ENCODE measurements around the gene FMNL2. TPM values are rescaled to one million over a fixed set of nuclear protein-coding genes. Genes with fewer than 3 reads are reported as not detected.

FMNL2 gene
- total and polyA plus RNA-seq, 2 of the 4 experiments (the other 2 are of a cell fraction): 10.9 to 11.4 TPM

DNA sequence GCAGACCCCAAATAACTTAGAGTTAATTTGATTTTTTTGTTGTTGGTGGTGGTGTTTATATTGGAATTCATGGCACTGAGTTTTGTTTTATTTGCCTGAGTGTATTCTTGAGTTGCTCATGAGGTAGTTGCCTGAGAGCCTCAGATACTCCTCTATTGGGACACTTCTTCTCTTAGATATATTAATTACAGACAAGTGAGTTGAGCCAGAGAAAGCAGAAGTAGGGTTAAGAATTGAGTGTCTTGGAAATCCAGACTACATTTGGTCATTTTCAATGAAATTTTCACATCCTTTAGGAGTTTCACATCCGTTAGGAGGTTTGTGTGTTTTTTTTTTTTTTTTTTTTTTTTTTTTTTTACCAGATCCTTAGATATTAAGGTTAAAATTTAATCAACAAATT, 29.0 kb downstream of the FMNL2 start:
- no peak overlapping the region for H3K14ac ChIP-seq (replicated peaks; ENCODE audit: low read depth, low read length)
- H3K18ac ChIP-seq (ENCODE audit: low read depth, low read length): no peak overlapping the region
- no peak overlapping the region for H3K4ac ChIP-seq (ENCODE audit: low read depth, low read length)
- H3K4me2 ChIP-seq (ENCODE audit: low read depth, low read length): no peak overlapping the region
- H2BK5ac ChIP-seq (ENCODE audit: low read depth, low read length, poor library complexity, severe bottlenecking): no peak overlapping the region
- H2AK9ac ChIP-seq (replicated peaks; ENCODE audit: low read depth, low read length, poor library complexity): no peak overlapping the region
- peaks cover 4% of the 10 kb centered on the region for H3K4me1 ChIP-seq (ENCODE audit: control insufficient read depth, insufficient read depth, low read length)
- no TSS peak for BruUV-seq (replicated peaks)
- no peak overlapping the region for H4K91ac ChIP-seq (ENCODE audit: insufficient read depth, low read depth, low read length)
- peaks cover 14 to 17% of the 10 kb centered on the region in 2 experiments for H3K79me1 ChIP-seq (ENCODE audit: low read depth in 1 of 2, low read length in 2 of 2)
- H3K4me3 ChIP-seq (ENCODE audit: insufficient read depth, low read depth, low read length): no peak overlapping the region
- CTCF ChIA-PET: no interaction called here
- no peak for DNase-seq
- H4K8ac ChIP-seq (ENCODE audit: low read depth in 2 of 2, low read length in 2 of 2): no peak overlapping the region
- dilution Hi-C loops (cut with HindIII; ENCODE audit: low sequenced_read_pairs, unreplicated experiment): no loop called here
- H3K23ac ChIP-seq (ENCODE audit: low read depth, low read length): no peak overlapping the region
- no peaks in the 10 kb centered on the region for H3K9me3 ChIP-seq (ENCODE audit: control insufficient read depth, insufficient read depth, low read length)
- no peak overlapping the region for H2AK5ac ChIP-seq (ENCODE audit: low read depth, low read length)
- H2BK20ac ChIP-seq (ENCODE audit: low read depth, low read length): no peak overlapping the region
- ATAC-seq (ENCODE audit: low read depth): no peak
- H4K5ac ChIP-seq (ENCODE audit: low read depth, low read length): no peak overlapping the region
- H3K36me3 ChIP-seq (ENCODE audit: control insufficient read depth, insufficient read depth, low read length): no peaks in the 10 kb centered on the region
- H3K27ac ChIP-seq (ENCODE audit: insufficient read depth, low read length): no peak overlapping the region
- H3K9ac ChIP-seq (ENCODE audit: low read depth, low read length): no peak overlapping the region
- no peak overlapping the region for H2BK120ac ChIP-seq (ENCODE audit: low read depth, low read length)
- TF ChIP-seq RFX5 (IDR thresholded peaks at IDR 0.05; ENCODE audit: low read depth, low read length) (no peak), MXI1 (IDR thresholded peaks at IDR 0.05; ENCODE audit: borderline replicate concordance, low read depth, low read length) (no peak), MAFK (IDR thresholded peaks at IDR 0.05; ENCODE audit: low read depth, low read length) (no peak), FOS (IDR thresholded peaks at IDR 0.05; ENCODE audit: low read depth, low read length) (no peak), SMC3 (IDR thresholded peaks at IDR 0.05; ENCODE audit: low read depth, low read length) (no peak), POLR2A (IDR thresholded peaks at IDR 0.05; ENCODE audit: low read depth, low read length) (no peak), RCOR1 (IDR thresholded peaks at IDR 0.05; ENCODE audit: insufficient replicate concordance, low read length) (no peak), BHLHE40 (IDR thresholded peaks at IDR 0.05; ENCODE audit: low read depth, low read length) (no peak), MAZ (IDR thresholded peaks at IDR 0.05; ENCODE audit: borderline replicate concordance, low read depth, low read length) (no peak), RAD21 (IDR thresholded peaks at IDR 0.05; ENCODE audit: low read length) (no peak), CEBPB (IDR thresholded peaks at IDR 0.05; ENCODE audit: low read depth, low read length) (no peak)
- TF ChIP-seq, protein P1, sequence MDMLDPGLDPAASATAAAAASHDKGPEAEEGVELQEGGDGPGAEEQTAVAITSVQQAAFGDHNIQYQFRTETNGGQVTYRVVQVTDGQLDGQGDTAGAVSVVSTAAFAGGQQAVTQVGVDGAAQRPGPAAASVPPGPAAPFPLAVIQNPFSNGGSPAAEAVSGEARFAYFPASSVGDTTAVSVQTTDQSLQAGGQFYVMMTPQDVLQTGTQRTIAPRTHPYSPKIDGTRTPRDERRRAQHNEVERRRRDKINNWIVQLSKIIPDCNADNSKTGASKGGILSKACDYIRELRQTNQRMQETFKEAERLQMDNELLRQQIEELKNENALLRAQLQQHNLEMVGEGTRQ (IDR thresholded peaks at IDR 0.05; ENCODE audit: low read depth, low read length): no peak
- TF ChIP-seq, protein P2, sequence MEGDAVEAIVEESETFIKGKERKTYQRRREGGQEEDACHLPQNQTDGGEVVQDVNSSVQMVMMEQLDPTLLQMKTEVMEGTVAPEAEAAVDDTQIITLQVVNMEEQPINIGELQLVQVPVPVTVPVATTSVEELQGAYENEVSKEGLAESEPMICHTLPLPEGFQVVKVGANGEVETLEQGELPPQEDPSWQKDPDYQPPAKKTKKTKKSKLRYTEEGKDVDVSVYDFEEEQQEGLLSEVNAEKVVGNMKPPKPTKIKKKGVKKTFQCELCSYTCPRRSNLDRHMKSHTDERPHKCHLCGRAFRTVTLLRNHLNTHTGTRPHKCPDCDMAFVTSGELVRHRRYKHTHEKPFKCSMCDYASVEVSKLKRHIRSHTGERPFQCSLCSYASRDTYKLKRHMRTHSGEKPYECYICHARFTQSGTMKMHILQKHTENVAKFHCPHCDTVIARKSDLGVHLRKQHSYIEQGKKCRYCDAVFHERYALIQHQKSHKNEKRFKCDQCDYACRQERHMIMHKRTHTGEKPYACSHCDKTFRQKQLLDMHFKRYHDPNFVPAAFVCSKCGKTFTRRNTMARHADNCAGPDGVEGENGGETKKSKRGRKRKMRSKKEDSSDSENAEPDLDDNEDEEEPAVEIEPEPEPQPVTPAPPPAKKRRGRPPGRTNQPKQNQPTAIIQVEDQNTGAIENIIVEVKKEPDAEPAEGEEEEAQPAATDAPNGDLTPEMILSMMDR (conservative IDR thresholded peaks at IDR 0.05; ENCODE audit: low read depth, low read length): no peak
- TF ChIP-seq, protein P3, sequence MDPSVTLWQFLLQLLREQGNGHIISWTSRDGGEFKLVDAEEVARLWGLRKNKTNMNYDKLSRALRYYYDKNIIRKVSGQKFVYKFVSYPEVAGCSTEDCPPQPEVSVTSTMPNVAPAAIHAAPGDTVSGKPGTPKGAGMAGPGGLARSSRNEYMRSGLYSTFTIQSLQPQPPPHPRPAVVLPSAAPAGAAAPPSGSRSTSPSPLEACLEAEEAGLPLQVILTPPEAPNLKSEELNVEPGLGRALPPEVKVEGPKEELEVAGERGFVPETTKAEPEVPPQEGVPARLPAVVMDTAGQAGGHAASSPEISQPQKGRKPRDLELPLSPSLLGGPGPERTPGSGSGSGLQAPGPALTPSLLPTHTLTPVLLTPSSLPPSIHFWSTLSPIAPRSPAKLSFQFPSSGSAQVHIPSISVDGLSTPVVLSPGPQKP (IDR thresholded peaks at IDR 0.05; ENCODE audit: borderline replicate concordance, low read depth, low read length): no peak
- in situ Hi-C loops (cut with MboI; ENCODE audit: low sequenced_read_pairs): no loop called here
- no peaks in the 10 kb centered on the region for H3K9me1 ChIP-seq (ENCODE audit: insufficient read depth, low read length)
- POLR2A ChIA-PET (ENCODE audit: unreplicated experiment): no interaction called here
- no peak overlapping the region for H2BK15ac ChIP-seq (ENCODE audit: low read depth, low read length)
- no peak overlapping the region for H2AFZ ChIP-seq (replicated peaks; ENCODE audit: low read length, poor library complexity)
- no peaks in the 10 kb centered on the region for H4K20me1 ChIP-seq (ENCODE audit: insufficient read depth, low read length)
- H3K56ac ChIP-seq (ENCODE audit: extremely low read depth, insufficient read depth, low read length): no peak overlapping the region
- intact Hi-C loops (cut with micrococcal nuclease): no loop called here
- H3K27me3 ChIP-seq (ENCODE audit: control insufficient read depth, insufficient read depth, low read length): no peaks in the 10 kb centered on the region
- whole genome bisulfite sequencing, 2 experiments (ENCODE audit: extremely low coverage in 2 of 2, insufficient read length in 1 of 2): no CpG with 5 or more reads among the region's 1 CpG

All from IMR-90 (cell line).